NCI-H345 treated with DMSO at 0.1 percent for 48 hours (cell line): ENCODE data around the gene NRXN3.

Experiments
- DNase-seq: peaks from one replicate; lab custom pipeline; 2025; ENCODE audit not compliant: unreplicated experiment; lab: John Stamatoyannopoulos, UW

NRXN3 gene

GRCh38 chr14:79702197-79702596 lies 1532.0 kb downstream of the NRXN3 start:
- DNase-seq: no peak

GRCh38 chr14:79703209-79703608 lies 1533.0 kb downstream of the NRXN3 start:
- no peak for DNase-seq

DNA sequence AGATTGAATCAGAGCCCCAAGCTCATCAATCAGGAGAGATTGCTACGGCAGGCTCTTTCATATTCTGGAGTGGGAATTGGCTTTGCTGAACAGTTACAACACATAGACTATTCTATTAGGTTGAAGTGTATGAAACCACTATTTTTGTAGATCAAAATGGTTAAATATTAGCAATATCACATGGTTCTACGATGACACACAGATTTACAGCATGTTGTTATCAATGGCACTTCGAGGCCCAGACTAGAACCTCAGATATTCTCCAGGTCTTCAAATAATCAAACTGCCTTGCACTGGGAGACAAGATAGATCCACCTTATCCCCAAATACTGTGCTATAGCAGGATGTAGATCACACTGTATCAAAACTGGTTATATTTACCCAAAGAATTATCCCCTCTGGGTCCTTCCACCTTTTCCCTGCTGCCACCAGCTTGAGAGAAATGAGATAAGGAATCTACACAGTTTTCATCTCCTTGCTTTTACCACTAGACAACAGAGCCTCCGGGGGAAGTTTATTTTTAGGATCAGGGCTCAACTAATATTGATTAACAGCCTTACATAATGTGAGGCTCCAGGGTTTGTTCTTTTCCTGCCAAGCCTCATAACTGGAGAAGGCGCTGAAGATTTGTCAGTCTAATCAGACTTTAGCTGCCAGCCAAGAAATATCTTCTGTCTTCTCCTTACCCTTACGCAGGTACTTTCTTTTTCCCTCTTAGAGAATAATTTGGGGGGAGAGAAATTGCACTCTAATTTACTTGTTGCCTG lies 1534.1 kb downstream of the NRXN3 start:
- DNase-seq: no peak

- DNase-seq: no peak
Observed at GRCh38 chr14:79705126-79705894, 1535.1 kb downstream of the NRXN3 start.

- DNase-seq: no peak
Observed at GRCh38 chr14:79706382-79706781, 1536.2 kb downstream of the NRXN3 start.

DNA sequence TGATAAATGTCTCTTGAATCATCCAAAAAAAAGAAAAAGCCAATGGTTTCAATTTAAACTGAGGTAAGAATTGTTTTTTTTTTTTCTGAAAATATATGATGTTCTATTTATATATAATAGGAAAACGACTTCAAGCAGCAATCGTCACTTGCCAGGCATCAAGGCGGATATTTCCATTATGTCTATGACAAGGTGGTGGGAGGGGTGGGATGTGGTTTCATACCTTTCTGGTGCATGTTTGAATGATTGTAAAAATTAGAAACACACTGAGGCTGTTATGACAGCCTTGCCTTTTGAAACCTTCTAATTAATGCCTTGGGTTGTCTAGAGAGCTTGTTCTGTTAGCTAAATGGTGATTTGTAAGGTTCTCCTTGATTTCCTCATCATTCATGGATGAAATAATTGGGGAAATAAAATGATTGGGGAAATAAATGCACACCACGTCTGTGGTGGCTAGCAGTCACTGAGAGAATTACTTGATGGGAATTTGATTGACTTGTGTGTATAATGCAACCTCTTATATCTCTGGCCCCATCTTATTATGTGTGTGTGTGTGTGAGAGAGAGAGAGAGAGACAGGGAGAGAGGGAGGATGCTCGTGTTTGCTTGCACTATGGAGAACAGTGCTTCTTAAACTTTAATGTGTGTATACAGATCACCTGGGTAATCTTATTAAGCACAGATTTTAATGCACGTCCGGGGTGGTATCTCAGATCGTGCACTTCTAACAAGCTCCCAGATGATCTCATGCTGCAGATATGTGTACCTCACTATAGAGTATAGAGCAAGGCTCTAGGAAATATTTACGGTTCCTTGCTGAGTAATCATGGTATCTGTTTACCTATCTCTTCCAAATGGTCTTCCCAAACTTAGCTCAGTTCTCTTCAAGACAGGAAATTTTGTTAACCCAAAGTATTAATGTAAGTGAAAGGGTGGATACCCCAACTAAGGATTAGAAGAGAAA lies 1538.5 kb downstream of the NRXN3 start:
- no peak for DNase-seq

DNA sequence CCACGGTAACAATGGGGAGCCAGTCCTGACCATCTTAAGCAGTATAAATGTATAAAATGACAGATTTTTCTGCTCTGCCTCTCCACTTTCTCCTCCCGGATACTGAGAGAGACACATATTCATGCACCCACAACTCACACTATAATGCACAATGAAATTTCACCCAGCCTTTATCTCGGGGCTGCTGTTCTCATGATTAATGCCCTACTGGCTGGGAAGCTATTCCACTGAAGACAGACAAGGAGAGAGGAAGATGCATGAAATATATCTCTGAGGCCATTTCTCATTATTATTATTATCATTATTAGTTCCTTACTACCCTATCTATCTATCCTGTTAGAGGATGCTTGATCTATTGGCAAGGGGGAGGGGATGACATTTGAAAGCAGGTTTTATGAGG lies 1539.4 kb downstream of the NRXN3 start:
- DNase-seq: no peak

- DNase-seq: no peak
Observed at GRCh38 chr14:79712302-79712950, 1542.3 kb downstream of the NRXN3 start.

DNA sequence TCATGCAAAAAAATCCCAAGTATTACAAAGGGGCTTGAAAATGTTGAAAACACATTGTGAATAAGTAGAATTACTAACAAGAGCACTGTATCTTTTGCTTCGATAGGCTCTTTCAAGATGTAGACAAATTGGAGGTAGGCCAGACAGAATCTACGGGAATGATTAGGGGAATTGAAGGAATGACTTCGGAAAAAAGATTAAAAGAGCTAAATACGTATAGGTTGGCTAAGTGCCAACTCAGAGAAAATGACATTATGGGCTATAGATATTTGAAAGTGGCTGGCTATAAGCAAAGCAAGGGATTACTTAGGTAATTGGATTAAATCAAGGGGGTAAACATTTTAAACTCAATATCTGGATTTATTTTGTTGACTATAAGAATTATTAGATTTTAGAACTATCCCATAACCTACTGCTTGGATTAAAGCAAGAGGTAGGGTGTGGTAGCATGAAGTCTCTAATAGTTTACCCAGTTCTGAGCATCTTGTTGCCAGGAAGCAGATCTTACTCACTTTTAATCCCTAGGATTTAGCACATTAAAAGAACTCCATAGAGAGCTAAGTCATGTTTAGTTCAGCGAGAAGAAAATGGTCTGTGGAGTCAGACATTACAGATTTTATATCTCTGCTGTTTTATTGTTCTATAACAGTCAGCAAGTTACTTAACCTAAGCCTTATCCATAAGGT lies 1551.4 kb downstream of the NRXN3 start:
- DNase-seq: no peak

- DNase-seq: no peak
Observed at GRCh38 chr14:79724934-79725717, 1555.0 kb downstream of the NRXN3 start.

DNA sequence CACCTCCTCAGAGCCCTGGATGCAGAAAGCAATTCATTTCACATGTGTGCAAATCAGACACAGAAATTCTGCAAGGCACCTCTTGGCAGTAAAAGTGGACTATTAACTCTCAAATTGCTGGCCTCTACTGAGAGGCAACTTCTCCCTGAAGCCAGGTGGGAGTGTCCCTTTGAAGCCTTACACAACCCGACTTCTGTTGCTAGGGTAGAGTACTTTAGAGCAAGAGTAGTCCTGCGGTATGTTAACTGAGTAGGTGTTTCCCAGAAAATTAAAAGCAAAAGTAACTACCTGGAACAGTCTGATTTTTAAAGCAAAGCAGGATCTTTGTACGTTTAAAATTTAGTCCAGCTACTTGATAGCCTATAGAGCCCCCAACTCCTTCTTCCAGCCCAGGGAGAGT lies 1557.7 kb downstream of the NRXN3 start:
- DNase-seq: no peak

DNA sequence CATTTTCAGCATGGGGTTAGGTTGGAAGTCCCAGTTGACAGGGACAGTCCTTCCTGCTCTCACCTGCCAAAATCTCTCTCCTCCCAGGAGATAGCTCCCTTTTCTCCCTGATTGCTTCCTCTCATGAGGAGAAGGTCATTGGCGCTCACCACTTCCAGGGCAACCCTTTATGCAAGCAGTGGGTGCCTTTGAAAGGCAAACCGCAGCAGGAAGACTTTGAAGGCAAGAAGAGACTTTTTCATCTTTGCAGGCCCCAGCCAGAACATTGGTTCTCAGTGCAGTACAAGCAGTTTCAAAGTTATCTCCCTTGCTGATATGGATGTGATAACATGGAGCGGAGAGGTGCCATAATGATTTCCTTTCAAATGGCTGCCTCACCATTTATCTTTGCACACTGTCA lies 1558.2 kb downstream of the NRXN3 start:
- DNase-seq: no peak

DNA sequence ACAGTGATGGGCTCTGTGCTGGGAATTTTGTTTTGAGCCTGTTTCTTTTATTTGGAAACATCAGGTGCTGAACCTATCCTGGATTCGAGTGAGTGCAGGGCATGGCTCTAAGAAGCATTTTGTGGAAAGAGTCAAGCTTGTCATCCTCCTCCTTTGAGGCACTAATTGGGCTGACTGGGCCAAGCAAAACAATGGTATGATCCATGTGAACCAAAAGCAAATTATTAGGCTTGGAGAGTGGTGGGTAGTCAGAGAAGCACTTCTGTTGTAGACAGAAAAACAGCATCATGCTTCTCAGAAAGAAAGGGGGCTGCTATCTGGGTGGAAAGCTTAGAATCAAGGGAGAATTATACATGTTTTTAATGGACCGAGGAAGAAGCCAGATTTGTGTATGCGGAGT lies 1559.6 kb downstream of the NRXN3 start:
- no peak for DNase-seq

GRCh38 chr14:79730196-79730595 lies 1560.0 kb downstream of the NRXN3 start:
- DNase-seq: no peak

DNA sequence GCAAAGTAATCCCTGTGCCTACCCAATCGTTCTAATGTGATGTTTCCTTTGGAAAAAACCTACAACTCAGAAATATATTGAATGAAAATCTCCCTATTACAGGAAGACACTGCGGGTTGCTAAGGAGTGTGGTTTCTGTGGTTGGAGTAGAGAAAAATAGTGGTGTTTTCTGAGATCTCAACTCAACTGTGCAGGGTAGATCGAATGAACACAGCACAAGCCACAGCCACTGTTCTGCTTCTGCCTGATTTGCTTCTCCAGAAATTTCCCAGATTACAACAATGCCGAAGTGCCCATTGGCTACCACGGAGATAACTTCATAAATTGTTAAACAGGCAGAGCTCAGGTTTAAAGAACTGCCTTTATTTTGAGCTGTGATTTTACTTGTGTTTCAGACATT lies 1560.8 kb downstream of the NRXN3 start:
- no peak for DNase-seq

GRCh38 chr14:79732911-79733655 lies 1562.9 kb downstream of the NRXN3 start:
- DNase-seq: no peak

DNA sequence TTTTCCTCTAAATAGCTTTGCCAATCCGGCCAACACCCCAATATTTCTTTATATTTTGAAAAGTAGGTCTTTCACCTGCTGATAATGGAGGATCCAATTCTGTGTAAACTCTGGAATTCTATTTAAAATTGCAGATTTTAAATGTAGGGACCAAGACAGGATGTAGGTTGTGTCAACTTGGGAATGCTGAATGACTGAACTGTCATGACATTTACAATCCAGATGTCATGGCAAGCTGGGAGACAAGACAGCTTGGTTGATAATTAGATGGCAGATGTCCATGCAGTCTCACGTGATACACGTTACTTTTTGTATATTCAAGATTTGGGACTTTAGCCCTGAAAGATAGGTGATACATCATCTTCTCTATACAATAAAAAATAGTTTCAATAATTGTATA lies 1564.0 kb downstream of the NRXN3 start:
- no peak for DNase-seq

DNA sequence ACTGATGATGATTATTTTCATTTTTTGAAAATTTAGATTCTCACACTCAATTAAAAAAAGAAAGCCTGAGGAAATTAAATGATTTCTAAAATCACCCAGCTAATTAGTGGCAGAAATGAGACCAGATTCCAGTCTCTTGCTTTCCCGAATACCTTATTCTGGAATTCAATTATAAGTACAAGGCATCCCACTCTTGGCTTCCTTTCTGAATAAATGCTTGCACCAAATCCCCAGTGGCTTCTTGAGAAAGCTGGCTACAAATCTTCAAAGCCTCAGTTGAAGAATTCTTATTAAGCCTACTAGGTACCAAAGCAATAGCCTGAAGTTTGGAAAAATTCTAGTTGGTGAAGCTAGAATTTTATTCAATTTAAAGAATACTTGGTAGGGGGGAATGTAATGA lies 1564.5 kb downstream of the NRXN3 start:
- no peak for DNase-seq

GRCh38 chr14:79735121-79735520 lies 1564.9 kb downstream of the NRXN3 start:
- no peak for DNase-seq
